Muscle layer of colon (tissue), 2 donors: ENCODE results near the gene MEI4.

Source experiments
- H3K27ac ChIP-seq: one replicate; pipeline ENCODE4 v1.7.0; 2013; ENCODE audit warnings: low read depth, mild to moderate bottlenecking, low read length, moderate library complexity
- H3K27me3 ChIP-seq, 2 donors: one replicate each; pipeline ENCODE4 v1.7.0; 2013; ENCODE audit warnings: low read length in 2 of 2, mild to moderate bottlenecking in 2 of 2; ENCODE audit not compliant: insufficient read depth in 2 of 2, control insufficient read depth in 1 of 2
- H3K36me3 ChIP-seq: one replicate; pipeline ENCODE4 v1.7.0; 2013; ENCODE audit warnings: mild to moderate bottlenecking, low read length; ENCODE audit not compliant: insufficient read depth
- H3K4me1 ChIP-seq: one replicate; pipeline ENCODE4 v1.7.0; 2013; ENCODE audit warnings: mild to moderate bottlenecking, low read length; ENCODE audit not compliant: insufficient read depth
- H3K4me3 ChIP-seq, 2 donors: one replicate each; pipeline ENCODE4 v1.7.0; 2013; ENCODE audit warnings: low read length in 2 of 2, low read depth in 1 of 2, mild to moderate bottlenecking in 1 of 2, moderate library complexity in 1 of 2
- H3K9ac ChIP-seq: one replicate; pipeline ENCODE4 v1.7.0; 2013; ENCODE audit warnings: low read length
- H3K9me3 ChIP-seq: one replicate; pipeline ENCODE4 v1.7.0; 2013; ENCODE audit warnings: mild to moderate bottlenecking, low read length
- donor health status: abdominal sarcoma.
- donor health status: Adenocarcinoma of cecum.

The MEI4 gene

DNA sequence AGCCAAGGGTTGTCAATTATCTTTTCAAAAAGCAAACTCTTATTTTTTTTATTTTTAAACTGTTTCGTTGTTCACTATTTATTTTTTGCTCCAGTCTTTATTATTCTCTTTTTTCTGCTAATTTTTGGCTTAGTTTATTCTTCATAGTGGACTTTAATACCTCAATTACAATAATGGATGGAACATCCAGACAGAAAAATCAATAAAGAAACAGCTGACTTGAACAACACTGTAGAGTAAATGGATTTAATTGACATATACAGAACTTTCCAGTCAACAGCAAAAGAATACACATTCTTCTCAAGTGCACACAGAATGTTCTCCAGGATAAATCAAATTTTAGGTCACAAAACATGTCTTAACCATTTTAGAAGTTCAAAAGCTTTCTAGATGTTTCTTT, 111.5 kb downstream of the MEI4 start:
- no peak overlapping the region for H3K27ac ChIP-seq
- H3K4me3 ChIP-seq, result no peak overlapping the region
- no peaks in the 10 kb centered on the region for H3K36me3 ChIP-seq
- H3K9ac ChIP-seq, result no peak overlapping the region
- no peaks in the 10 kb centered on the region for H3K27me3 ChIP-seq
- H3K9me3 ChIP-seq, result no peaks in the 10 kb centered on the region
- H3K4me1 ChIP-seq, result no peaks in the 10 kb centered on the region

DNA sequence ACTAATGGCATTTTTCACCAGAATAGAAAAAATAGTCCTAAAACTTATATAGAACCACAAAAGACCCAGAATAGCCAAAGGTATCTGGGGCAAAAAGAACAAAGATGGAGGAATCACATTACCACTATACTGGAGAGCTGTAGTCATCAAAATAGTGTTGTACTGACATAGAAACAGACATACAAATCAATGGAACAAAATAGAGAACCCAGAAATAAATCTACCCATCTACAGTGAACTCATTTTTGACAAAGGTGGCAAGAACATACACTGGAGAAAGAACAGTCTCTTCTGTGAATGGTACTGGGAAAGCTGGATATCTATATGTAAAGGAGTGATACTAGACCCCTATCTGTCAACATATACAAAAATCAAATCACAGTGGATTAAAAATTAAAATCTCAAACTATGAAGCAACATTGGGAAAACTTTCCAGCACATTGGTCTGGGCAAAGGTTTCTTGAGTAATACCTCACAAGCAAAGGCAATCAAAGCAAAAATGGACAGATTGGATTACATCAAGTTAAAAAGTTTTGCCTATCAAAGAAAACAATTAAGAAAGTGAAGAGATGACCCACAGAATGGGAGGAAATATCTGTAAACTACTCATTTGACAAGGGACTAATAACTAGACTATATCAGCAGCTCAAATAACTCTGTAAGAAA, 120.5 kb downstream of the MEI4 start:
- Histone ChIP-seq H3K36me3 (no peaks in the 10 kb centered on the region), H3K4me1 (no peaks in the 10 kb centered on the region), H3K4me3 (no peak overlapping the region), H3K27ac (no peak overlapping the region), H3K27me3 (no peaks in the 10 kb centered on the region), H3K9me3 (no peaks in the 10 kb centered on the region), H3K9ac (no peak overlapping the region)

DNA sequence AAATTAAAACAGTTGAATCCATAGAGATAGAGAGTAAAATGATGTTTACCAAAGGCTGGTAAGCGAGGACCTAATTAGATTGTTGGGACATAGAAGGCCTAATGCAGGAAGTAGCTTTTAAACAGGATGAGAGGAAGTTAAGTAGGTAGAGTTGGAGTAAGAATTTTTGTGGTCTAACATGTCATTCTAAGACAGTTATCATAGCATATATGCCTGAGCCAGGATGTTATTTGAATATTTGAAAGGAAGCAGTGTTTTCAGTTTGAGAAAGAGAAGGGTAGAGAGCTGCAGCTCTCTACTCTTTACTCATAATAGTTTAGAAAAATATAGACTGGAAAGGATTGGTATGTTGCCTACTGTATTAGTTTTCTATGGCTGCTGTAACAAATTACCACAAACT, 121.6 kb downstream of the MEI4 start:
- Histone ChIP-seq H3K9me3 (no peaks in the 10 kb centered on the region), H3K4me1 (no peaks in the 10 kb centered on the region), H3K27me3 (no peaks in the 10 kb centered on the region), H3K27ac (no peak overlapping the region), H3K36me3 (no peaks in the 10 kb centered on the region), H3K4me3 (no peak overlapping the region), H3K9ac (no peak overlapping the region)

DNA sequence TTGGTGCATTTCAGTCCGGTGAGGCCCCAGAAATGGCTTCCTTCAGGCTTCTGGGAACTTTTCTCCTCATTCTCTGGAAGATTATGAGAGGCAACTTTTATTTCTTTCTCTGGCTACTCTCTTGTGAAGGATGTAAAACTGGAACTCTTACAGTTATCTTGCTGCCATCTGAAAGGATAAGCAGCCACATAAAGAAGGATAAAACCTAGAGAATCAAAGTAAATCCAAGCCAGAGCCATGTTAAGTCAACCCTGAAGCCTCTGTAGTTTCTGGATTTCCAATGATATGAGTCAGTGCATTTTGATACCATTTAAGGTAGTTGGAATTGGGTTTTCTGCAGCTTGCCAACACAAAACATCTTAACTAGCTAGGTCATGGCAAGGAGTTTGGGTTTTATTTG, 123.6 kb downstream of the MEI4 start:
- H3K27me3 ChIP-seq, result no peaks in the 10 kb centered on the region
- no peaks in the 10 kb centered on the region for H3K4me1 ChIP-seq
- no peak overlapping the region for H3K4me3 ChIP-seq
- no peaks in the 10 kb centered on the region for H3K9me3 ChIP-seq
- no peak overlapping the region for H3K9ac ChIP-seq
- H3K36me3 ChIP-seq, result no peaks in the 10 kb centered on the region
- no peak overlapping the region for H3K27ac ChIP-seq

DNA sequence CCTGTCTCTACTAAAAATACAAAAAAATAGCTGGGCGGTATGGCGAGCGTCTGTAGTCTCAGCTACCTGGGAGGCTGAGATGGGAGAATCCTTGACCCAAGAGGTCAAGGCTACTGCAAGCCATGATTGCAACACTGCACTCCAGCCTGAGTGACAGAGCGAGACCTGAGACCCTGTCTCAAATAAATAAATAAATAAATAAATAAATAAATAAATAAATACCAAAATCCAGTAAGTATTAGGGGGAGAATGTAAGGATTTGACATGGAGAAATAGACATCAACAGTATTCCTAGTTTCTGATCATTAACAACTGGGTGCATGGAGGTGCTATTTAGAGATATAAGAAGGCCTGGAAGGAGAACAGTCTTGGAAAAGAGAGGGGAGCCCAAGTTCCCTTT, 125.7 kb downstream of the MEI4 start:
- no peaks in the 10 kb centered on the region for H3K9me3 ChIP-seq

DNA sequence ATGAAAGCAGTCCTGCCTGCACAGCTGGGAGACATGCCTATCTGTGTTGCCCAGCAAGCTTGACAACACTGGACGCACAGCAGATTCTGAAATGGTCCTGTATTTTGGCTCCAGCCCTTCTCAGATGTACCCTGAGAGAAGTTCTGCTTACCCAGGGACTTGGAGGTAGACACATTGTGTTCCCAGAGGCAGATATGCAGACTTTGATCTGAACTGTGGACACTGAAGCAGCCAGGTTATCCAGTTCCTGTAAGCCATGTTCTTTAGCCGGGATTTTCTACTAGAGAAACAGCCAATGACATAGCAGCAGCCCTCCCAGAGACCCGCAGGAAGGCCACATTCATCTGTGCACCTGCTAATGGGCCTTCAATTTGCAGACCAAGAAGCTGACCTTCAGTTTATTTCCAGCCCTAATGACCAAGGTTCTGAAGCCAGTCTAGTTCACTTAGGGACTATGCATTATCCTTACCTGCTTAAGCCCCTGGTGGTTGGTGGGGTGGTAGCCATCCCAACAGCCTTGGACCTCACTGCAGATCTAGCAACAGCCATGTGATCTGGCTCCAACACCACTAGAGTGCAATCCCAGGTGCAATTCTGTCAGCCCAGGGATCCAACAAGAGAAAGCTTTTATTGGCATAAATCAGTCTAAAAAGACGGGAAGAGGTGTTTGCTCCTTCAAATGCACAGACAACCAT, 134.2 kb downstream of the MEI4 start:
- no peaks in the 10 kb centered on the region for H3K27me3 ChIP-seq
- H3K36me3 ChIP-seq, result no peaks in the 10 kb centered on the region
- no peak overlapping the region for H3K4me3 ChIP-seq
- H3K27ac ChIP-seq, result no peak overlapping the region
- no peaks in the 10 kb centered on the region for H3K4me1 ChIP-seq
- no peaks in the 10 kb centered on the region for H3K9me3 ChIP-seq
- H3K9ac ChIP-seq, result no peak overlapping the region

More for the DNA sequence above, 125.7 kb downstream of the MEI4 start:
- Histone ChIP-seq H3K4me1 (no peaks in the 10 kb centered on the region), H3K4me3 (no peak overlapping the region), H3K27me3 (no peaks in the 10 kb centered on the region), H3K36me3 (no peaks in the 10 kb centered on the region), H3K27ac (no peak overlapping the region), H3K9ac (no peak overlapping the region)

DNA sequence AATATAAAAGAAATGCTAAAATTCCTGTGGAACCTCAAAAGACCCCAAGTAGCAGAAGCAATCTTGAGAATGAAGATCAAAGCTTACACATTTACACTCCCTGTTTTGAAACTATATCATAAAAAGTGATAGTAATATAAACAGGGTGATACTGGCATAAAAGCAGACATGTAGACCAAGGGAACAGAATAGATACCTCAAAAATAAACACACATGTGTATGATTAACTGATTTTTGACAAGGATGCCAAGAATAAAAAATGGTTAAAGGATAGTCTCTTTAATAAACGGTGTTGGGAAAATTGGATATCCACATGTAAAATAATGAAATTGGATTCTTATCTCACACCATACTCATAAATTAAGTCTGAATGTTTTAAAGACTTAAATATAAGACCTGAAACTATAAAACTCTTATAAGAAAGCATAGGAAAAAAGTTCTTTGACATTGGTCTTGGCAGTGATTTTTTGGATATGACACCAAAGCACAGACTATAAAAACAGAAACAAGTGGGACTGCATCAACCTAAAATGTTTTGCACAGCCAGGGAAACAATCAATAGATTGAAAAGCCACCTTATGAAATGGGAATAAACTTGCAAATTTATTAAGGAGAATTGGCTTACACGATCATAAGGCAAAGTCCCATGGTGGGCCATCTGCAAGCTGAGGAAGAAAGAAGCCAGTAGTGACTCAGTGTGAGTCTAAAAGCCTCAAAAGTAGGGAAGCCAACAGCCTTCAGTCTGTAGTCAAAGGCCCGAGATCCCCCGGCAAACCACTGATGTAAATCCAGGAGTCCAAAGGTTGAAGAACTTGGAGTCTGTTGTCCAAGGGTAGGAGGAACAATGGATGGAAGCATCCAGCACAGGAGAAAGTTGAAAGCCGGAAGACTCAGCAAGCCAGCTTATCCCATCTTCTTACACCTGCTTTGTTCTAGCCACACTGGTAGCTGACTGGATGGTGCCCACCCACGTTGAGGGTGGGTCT, 144.3 kb downstream of the MEI4 start:
- Histone ChIP-seq H3K4me3 (no peak overlapping the region), H3K9ac (no peak overlapping the region), H3K36me3 (no peaks in the 10 kb centered on the region), H3K4me1 (no peaks in the 10 kb centered on the region), H3K27ac (no peak overlapping the region), H3K27me3 (no peaks in the 10 kb centered on the region), H3K9me3 (no peaks in the 10 kb centered on the region)

DNA sequence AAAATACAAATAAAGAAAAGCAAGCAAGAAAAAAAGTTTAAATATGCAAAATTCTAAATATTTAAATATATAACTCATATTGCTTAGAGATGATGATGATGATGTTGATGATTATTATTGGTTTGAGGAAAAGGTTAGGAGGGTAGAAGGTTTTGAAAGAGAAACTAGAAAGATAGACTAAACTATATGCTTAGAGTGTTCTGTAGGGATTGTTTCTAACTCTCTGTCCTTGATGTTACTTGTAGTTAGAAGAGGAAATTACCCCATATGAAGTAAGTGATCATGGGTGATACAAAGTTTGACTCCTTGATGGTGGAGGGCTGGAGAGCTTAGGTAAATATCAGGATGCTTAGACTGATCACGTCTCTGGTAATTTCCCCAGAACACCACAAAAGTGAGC, 159.5 kb downstream of the MEI4 start:
- H3K4me3 ChIP-seq, result no peak overlapping the region
- H3K4me1 ChIP-seq, result no peaks in the 10 kb centered on the region
- no peak overlapping the region for H3K9ac ChIP-seq
- no peaks in the 10 kb centered on the region for H3K36me3 ChIP-seq
- H3K27ac ChIP-seq, result no peak overlapping the region
- no peaks in the 10 kb centered on the region for H3K27me3 ChIP-seq
- no peaks in the 10 kb centered on the region for H3K9me3 ChIP-seq

DNA sequence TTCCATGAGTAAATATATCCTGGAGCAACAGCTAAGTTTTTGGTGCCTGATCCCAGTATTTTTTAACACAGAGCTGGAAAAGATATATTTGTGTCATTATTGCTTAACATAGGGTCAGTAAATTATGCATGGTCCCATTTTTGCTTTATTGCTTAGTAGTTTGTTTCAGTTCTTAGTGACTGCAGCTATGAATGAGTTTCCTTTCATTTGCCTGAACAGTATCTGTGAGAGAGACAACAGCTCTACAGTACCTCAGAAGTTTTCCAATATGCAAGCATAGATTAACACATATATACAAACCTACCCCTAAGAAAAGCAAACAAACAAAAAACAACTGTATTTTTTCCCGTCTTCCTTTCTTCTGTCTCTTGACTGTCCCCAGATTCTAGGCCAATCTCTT, 160.3 kb downstream of the MEI4 start:
- Histone ChIP-seq H3K4me1 (no peaks in the 10 kb centered on the region), H3K9ac (no peak overlapping the region), H3K36me3 (no peaks in the 10 kb centered on the region), H3K4me3 (no peak overlapping the region), H3K27me3 (no peaks in the 10 kb centered on the region), H3K27ac (no peak overlapping the region), H3K9me3 (no peaks in the 10 kb centered on the region)

DNA sequence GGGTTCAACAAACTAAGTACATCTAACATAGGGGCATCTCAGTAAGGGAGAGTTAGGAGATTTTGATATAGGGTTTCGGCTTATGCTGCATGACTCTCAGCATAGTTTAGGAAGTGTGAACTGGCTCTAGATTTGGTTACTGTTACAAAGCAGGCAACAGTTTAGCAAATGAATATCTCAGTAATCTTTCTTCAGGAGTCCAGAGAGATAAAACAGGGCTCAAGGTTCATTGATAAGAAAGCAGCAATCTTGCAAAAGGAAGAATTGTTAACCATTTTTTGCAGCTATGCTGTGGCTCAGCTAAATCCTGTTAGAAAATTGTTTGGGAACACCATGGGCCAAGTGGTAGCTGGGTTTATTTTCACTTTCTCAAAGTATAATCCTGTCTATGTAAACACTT, 161.3 kb downstream of the MEI4 start:
- H3K4me3 ChIP-seq, result no peak overlapping the region

DNA sequence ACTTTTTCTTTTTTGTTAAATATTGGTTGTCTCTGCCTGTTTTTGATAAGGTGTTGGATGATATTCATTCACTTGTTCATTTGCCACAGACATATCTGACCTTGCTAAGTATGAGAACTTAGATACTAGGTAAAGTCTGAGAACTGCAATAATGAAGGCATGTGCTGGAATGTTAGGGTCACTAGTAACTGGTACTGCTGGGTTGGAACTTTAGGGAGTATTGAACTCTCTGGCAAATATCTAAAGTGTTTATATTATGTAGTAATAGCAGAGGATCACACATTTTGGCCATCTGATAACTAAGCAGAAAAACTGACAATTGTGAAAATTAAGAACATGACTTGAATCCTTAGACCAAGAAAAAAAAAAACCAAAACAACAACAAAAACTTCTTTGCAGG, 162.7 kb downstream of the MEI4 start:
- Histone ChIP-seq H3K27ac (no peak overlapping the region), H3K27me3 (no peaks in the 10 kb centered on the region), H3K4me3 (no peak overlapping the region), H3K36me3 (no peaks in the 10 kb centered on the region), H3K4me1 (no peaks in the 10 kb centered on the region), H3K9me3 (no peaks in the 10 kb centered on the region), H3K9ac (no peak overlapping the region)

More for the DNA sequence above, 161.3 kb downstream of the MEI4 start:
- Histone ChIP-seq H3K9me3 (no peaks in the 10 kb centered on the region), H3K27me3 (no peaks in the 10 kb centered on the region), H3K9ac (no peak overlapping the region), H3K27ac (no peak overlapping the region), H3K4me1 (no peaks in the 10 kb centered on the region), H3K36me3 (no peaks in the 10 kb centered on the region)
